ENCODE results near the gene PTPN9. TPM values are rescaled to one million over a fixed set of nuclear protein-coding genes. Genes with fewer than 3 reads are reported as not detected.

PTPN9 gene
- total and polyA plus RNA-seq, 2 of the 13 experiments (the other 11 are each of a cell fraction or from before 2014, with no cell fraction given): 16.6 to 19.9 TPM

DNA sequence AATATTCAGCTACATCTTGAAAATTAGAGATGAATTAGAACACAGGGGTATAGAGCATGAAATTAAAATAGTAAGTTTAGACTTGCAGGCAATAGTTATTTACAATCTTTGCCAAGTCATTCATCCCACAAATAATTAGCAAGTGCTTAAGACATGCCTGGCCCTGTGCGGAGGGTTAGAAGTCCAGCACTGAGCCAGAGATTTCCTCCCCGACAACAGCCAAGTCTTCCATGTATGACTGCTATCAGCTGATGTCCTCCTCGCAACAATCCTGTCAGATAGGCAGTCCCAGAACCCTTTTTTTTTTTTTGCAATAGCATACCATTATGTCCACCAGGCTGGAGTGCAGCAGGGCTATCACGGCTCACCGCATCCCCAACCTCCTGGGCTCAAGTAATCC is 142.2 kb downstream of the PTPN9 start:
- Histone ChIP-seq H3K4me3 (replicated peaks in 1 of 3; ENCODE audit: insufficient read depth in 1 of 3, low read depth in 2 of 3, low read length in 3 of 3) (no peak overlapping the region), H2AFZ (ENCODE audit: low read length) (no peak overlapping the region), H3K9ac (ENCODE audit: insufficient read depth, low read depth, low read length) (no peak overlapping the region), H4K20me1 (ENCODE audit: insufficient read depth, low read length) (peaks cover 16% of the 10 kb centered on the region), H3K4me2 (ENCODE audit: low read depth, low read length) (no peak overlapping the region), H3K36me3 (replicated peaks in 1 of 2; ENCODE audit: control insufficient read depth in 1 of 2, insufficient read depth in 2 of 2, low read length in 2 of 2) (peaks cover 4 to 16% of the 10 kb centered on the region in 2 experiments; a peak in 4 of 5 replicates), H3K4me1 (ENCODE audit: insufficient read depth, low read length) (no peaks in the 10 kb centered on the region), H3K27ac (ENCODE audit: extremely low read length, insufficient read depth, low read length) (no peak overlapping the region), H3K27me3 (ENCODE audit: control insufficient read depth in 1 of 2, insufficient read depth in 2 of 2, low read length in 2 of 2) (no peaks in the 10 kb centered on the region), H3K9me3 (ENCODE audit: low read length) (no peaks in the 10 kb centered on the region), H3K79me2 (ENCODE audit: insufficient read depth, low read length) (peaks cover 83% of the 10 kb centered on the region)
- intact Hi-C loops (cut with micrococcal nuclease; ENCODE audit: unreplicated experiment) (no loop called here), in situ Hi-C loops (cut with HindIII; ENCODE audit: extremely low pct_ligation_motif_present, low pct_unique_long_range_greater_than_20kb) (no loop called here)
- DNase-seq (ENCODE audit: low spot score): no peak
- CTCF ChIA-PET (ENCODE audit: low intra/inter-chr PET ratio, low total read pairs): no interaction called here
- BruUV-seq (replicated peaks): no TSS peak
- no peak for ATAC-seq
- FAIRE-seq: no peak
- TF ChIP-seq HOXD1 (CRISPR knock-in tag; IDR thresholded peaks at IDR 0.05): no peak
- POLR2A ChIA-PET: no interaction called here
- 95% methylated on average over 5 of the region's 5 CpGs for WGBS (ENCODE audit: low lambda C conversion rate)

DNA sequence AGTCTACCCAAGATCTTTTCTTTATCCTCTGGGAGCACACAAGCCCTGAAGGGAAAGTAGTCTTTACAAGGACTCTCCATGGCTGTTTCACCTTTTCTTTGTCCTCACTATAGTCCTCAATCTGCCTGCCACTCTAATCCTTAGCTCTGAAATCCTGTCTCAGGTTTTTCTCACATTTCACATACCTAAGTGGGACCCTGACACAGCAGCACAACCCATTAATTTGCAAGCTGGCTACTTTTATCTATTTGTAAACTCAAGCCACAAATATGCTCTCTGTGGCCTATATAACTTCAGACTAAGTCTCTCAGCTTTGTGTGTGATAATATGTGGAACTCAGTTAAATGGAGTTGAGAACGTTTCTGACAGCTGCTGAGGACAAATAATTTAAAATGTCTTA is 147.4 kb downstream of the PTPN9 start:
- DNase-seq (ENCODE audit: low spot score): no peak
- no peak overlapping the region for H3K4me2 ChIP-seq (ENCODE audit: low read depth, low read length)
- POLR2A ChIA-PET: no interaction called here
- H3K4me3 ChIP-seq (replicated peaks in 1 of 3; ENCODE audit: insufficient read depth in 1 of 3, low read depth in 2 of 3, low read length in 3 of 3): no peak overlapping the region
- H3K27ac ChIP-seq (ENCODE audit: extremely low read length, insufficient read depth, low read length): no peak overlapping the region
- CTCF ChIA-PET (ENCODE audit: low intra/inter-chr PET ratio, low total read pairs): no interaction called here
- peaks cover 49% of the 10 kb centered on the region for H3K79me2 ChIP-seq (ENCODE audit: insufficient read depth, low read length)
- FAIRE-seq: no peak
- peaks cover 11 to 43% of the 10 kb centered on the region in 2 experiments for H3K36me3 ChIP-seq (replicated peaks in 1 of 2; ENCODE audit: control insufficient read depth in 1 of 2, insufficient read depth in 2 of 2, low read length in 2 of 2)
- H3K4me1 ChIP-seq (ENCODE audit: insufficient read depth, low read length): no peaks in the 10 kb centered on the region
- H2AFZ ChIP-seq (ENCODE audit: low read length): no peak overlapping the region
- no TSS peak for BruUV-seq (replicated peaks)
- intact Hi-C loops (cut with micrococcal nuclease; ENCODE audit: unreplicated experiment): no loop called here
- 89% methylated on average over 1 of the region's 1 CpG for WGBS (ENCODE audit: low lambda C conversion rate)
- TF ChIP-seq MAFF (IDR thresholded peaks at IDR 0.05; ENCODE audit: low read depth, low read length): 0 out of 2 replicates have a peak, but pooled peaks have one; percentile 2
- TF ChIP-seq SP1 (IDR thresholded peaks at IDR 0.05): no peak
- TF ChIP-seq SP1 (CRISPR knock-in tag; IDR thresholded peaks at IDR 0.05): no peak
- no peak for TF ChIP-seq ZFY (CRISPR knock-in tag; IDR thresholded peaks at IDR 0.05)
- TF ChIP-seq MAFK (conservative IDR thresholded peaks at IDR 0.05 in 1 of 2, IDR thresholded peaks at IDR 0.05 in 1 of 2; ENCODE audit: low read length in 2 of 2): peak in 1 of 2 experiments; percentile 16; a peak in 1 of 4 replicates
- H3K9ac ChIP-seq (ENCODE audit: insufficient read depth, low read depth, low read length): no peak overlapping the region
- peaks cover 6% of the 10 kb centered on the region for H4K20me1 ChIP-seq (ENCODE audit: insufficient read depth, low read length)
- no peaks in the 10 kb centered on the region for H3K27me3 ChIP-seq (ENCODE audit: control insufficient read depth in 1 of 2, insufficient read depth in 2 of 2, low read length in 2 of 2)
- H3K9me3 ChIP-seq (ENCODE audit: low read length): no peaks in the 10 kb centered on the region
- in situ Hi-C loops (cut with HindIII; ENCODE audit: extremely low pct_ligation_motif_present, low pct_unique_long_range_greater_than_20kb): no loop called here
- ATAC-seq: no peak

Data from HepG2 (cell line).